ENCODE data around the gene CHRM2.

Gene CHRM2

GRCh38 chr7:137025469-137026175 is 157.2 kb downstream of the CHRM2 start:
- no peak for DNase-seq (ENCODE audit: low read depth)

- no peak for DNase-seq (ENCODE audit: low read depth)
Measured at GRCh38 chr7:137026176-137026500, 157.7 kb downstream of the CHRM2 start.

GRCh38 chr7:137032436-137032835 is 164.0 kb downstream of the CHRM2 start:
- peak; percentile 35 for DNase-seq (ENCODE audit: low read depth)

- no peak for DNase-seq (ENCODE audit: low read depth)
Measured at GRCh38 chr7:137036768-137037167, 168.3 kb downstream of the CHRM2 start.

GRCh38 chr7:137038706-137039105 is 170.3 kb downstream of the CHRM2 start:
- DNase-seq (ENCODE audit: low read depth), result no peak

- DNase-seq (ENCODE audit: low read depth), result no peak
Measured at GRCh38 chr7:137040745-137041144, 172.3 kb downstream of the CHRM2 start.

GRCh38 chr7:137045573-137045972 is 177.1 kb downstream of the CHRM2 start:
- DNase-seq (ENCODE audit: low read depth), result no peak

GRCh38 chr7:137069249-137069963 is 201.0 kb downstream of the CHRM2 start:
- no peak for DNase-seq (ENCODE audit: low read depth)

Data from GM04504 (cell line).